Tibial artery (tissue), 4 donors: ENCODE data around the gene TAF5.
"Not testable (repeated sequence)": the region's sequence is repeated elsewhere in the genome, so short reads cannot be mapped to it uniquely, and the experiment has no call there.

ENCODE experiments used
- DNase-seq, 2 donors: peaks; one replicate each; pipeline ENCODE4 v3.0.0-alpha.2; 2019
- H3K27ac ChIP-seq, 2 donors: fragments of 200-600 bp; sonication (generic) in 1 of 2; 1 replicate in 1 of 2; 2 replicates in 1 of 2; pipeline ENCODE4 v1.5.1; 2018 to 2019; ENCODE audit warnings: mild to moderate bottlenecking in 1 of 2
- H3K27me3 ChIP-seq, 2 donors: fragments of 200-600 bp; sonication (generic) in 1 of 2; one replicate each; pipeline versions ENCODE4 v1.5.1 to v1.6.0; 2016 to 2019
- H3K36me3 ChIP-seq, 3 donors: fragments of 200-600 bp; sonication (generic) in 2 of 3; one replicate each; pipeline ENCODE4 v1.5.1; 2016 to 2019; ENCODE audit warnings: mild to moderate bottlenecking in 2 of 3
- H3K4me1 ChIP-seq, 4 donors: fragments of 200-600 bp; sonication (generic) in 2 of 4; 1 replicate in 3 of 4; 2 replicates in 1 of 4; pipeline ENCODE4 v1.5.1; 2016 to 2019
- H3K4me3 ChIP-seq, 2 donors: fragments of 200-600 bp; sonication (generic) in 1 of 2; 1 replicate in 1 of 2; 2 replicates in 1 of 2; pipeline ENCODE4 v1.5.1; 2018 to 2019; ENCODE audit warnings: mild to moderate bottlenecking in 2 of 2
- H3K9me3 ChIP-seq, 3 donors: fragments of 200-600 bp; sonication (generic) in 1 of 3; one replicate each; pipeline ENCODE4 v1.5.1; 2016 to 2019
- CTCF ChIP-seq, 2 experiments: fragments of 200-600 bp in 1 of 2; fragments of 450-650 bp in 1 of 2; IDR thresholded peaks; one replicate each; pipeline ENCODE4 v1.5.1; 2017 to 2019; ENCODE audit warnings: antibody characterized with exemption in 2 of 2, mild to moderate bottlenecking in 1 of 2, moderate library complexity in 1 of 2
- intact Hi-C: fragments of 100-400 bp; cut with DNase I; formaldehyde crosslinking; loops from one replicate; pipeline ENCODE4 v1.15.0; 2023; ENCODE audit warnings: low total_unique reads

TAF5 gene

GRCh38 chr10:103350175-103350516, 17.6 kb upstream of the TAF5 start:
- no peaks in the 10 kb centered on the region for H3K9me3 ChIP-seq
- no peaks in the 10 kb centered on the region for H3K27me3 ChIP-seq
- DNase-seq, result no peak
- peak overlapping the region; percentile 85 to 92 for H3K27ac ChIP-seq
- peak overlapping the region; percentile 89 to 93 for H3K4me3 ChIP-seq
- H3K36me3 ChIP-seq, result peaks cover 18 to 38% (median 20%) of the 10 kb centered on the region in 3 donors
- H3K4me1 ChIP-seq, result peaks cover 0 to 15% (median 5%) of the 10 kb centered on the region in 4 donors
- TF ChIP-seq CTCF (IDR thresholded peaks at IDR 0.05), result no peak
- intact Hi-C loops, result no loop called here

GRCh38 chr10:103350517-103351260, 17.1 kb upstream of the TAF5 start, which contains the start of gene PCGF6:
PCGF6 (minus strand) TSS chr10:103351140; CDS start chr10:103351066, 74 bp downstream.
- TF ChIP-seq CTCF (IDR thresholded peaks at IDR 0.05), result no peak
- H3K9me3 ChIP-seq, result no peaks in the 10 kb centered on the region
- H3K27ac ChIP-seq, result peak within 1 kb of the TSS; percentile 85 to 92
- H3K27me3 ChIP-seq, result no peaks in the 10 kb centered on the region
- H3K36me3 ChIP-seq, result peaks cover 13 to 32% (median 14%) of the 10 kb centered on the region in 3 donors
- peak within 1 kb of the TSS; percentile 89 to 93 for H3K4me3 ChIP-seq
- H3K4me1 ChIP-seq, result peaks cover 0 to 15% (median 5%) of the 10 kb centered on the region in 4 donors
- peak; percentile 66 to 80 for DNase-seq
- intact Hi-C loops, result no loop called here

GRCh38 chr10:103353281-103353680, 14.5 kb upstream of the TAF5 start:
- intact Hi-C loops, result no loop called here
- DNase-seq, result no peak
- H3K4me1 ChIP-seq, result peaks cover 0 to 15% (median 5%) of the 10 kb centered on the region in 4 donors

GRCh38 chr10:103354567-103354966, 13.2 kb upstream of the TAF5 start:
- peaks cover 0 to 13% (median 5%) of the 10 kb centered on the region in 4 donors for H3K4me1 ChIP-seq
- H3K9me3 ChIP-seq, DNase-seq, H3K27me3 ChIP-seq, H3K27ac ChIP-seq, intact Hi-C loops, H3K36me3 ChIP-seq, H3K4me3 ChIP-seq: not testable (repeated sequence)

More at GRCh38 chr10:103353281-103353680, 14.5 kb upstream of the TAF5 start:
- Histone ChIP-seq H3K4me3 (no peak overlapping the region), H3K27ac (no peak overlapping the region), H3K36me3 (peaks cover 0 to 6% (median 1%) of the 10 kb centered on the region in 3 donors), H3K27me3 (no peaks in the 10 kb centered on the region), H3K9me3 (no peaks in the 10 kb centered on the region)
- TF ChIP-seq CTCF (IDR thresholded peaks at IDR 0.05), result no peak

GRCh38 chr10:103355906-103356599, 11.7 kb upstream of the TAF5 start:
- no peak for TF ChIP-seq CTCF (IDR thresholded peaks at IDR 0.05)
- no peak for DNase-seq
- Histone ChIP-seq H3K9me3 (no peaks in the 10 kb centered on the region), H3K4me1 (peaks cover 0 to 5% (median 0%) of the 10 kb centered on the region in 4 donors), H3K36me3 (no peaks in the 10 kb centered on the region), H3K27ac (no peak overlapping the region), H3K4me3 (no peak overlapping the region), H3K27me3 (no peaks in the 10 kb centered on the region)
- intact Hi-C loops, result no loop called here

GRCh38 chr10:103359493-103359892, 8.3 kb upstream of the TAF5 start:
- H3K9me3 ChIP-seq, H3K4me1 ChIP-seq, H3K27ac ChIP-seq, H3K27me3 ChIP-seq, DNase-seq, H3K4me3 ChIP-seq, intact Hi-C loops, H3K36me3 ChIP-seq: not testable (repeated sequence)

- H3K4me3 ChIP-seq, H3K4me1 ChIP-seq, H3K27ac ChIP-seq, H3K27me3 ChIP-seq, DNase-seq, H3K9me3 ChIP-seq, H3K36me3 ChIP-seq: not testable (repeated sequence)
- intact Hi-C loops, result loop anchor here (10.0 kb wide), 1 partner anchor 646 kb away; the partner anchor contains the start of genes ARL3 and SFXN2
These were observed 7.0 kb upstream of the TAF5 start for GRCh38 chr10:103360791-103361190.
